K562 (cell line): ENCODE data around the gene GGT6.

Source experiments
- CBX3 ChIP-seq, 2 experiments: IDR thresholded peaks; 1 replicate in 1 of 2; 2 replicates in 1 of 2; pipeline ENCODE4 v1.6.1; 2012; ENCODE audit warnings: inconsistent platforms in 2 of 2, low read length in 2 of 2, borderline replicate concordance in 1 of 2, control low read depth in 1 of 2
- ELK1 ChIP-seq: sonication (generic); formaldehyde crosslinking; IDR thresholded peaks from 2 replicates; pipeline ENCODE4 v1.8.1; 2022; ENCODE audit warnings: missing genetic modification reagents
- KHSRP ChIP-seq: fragments of 450-650 bp; IDR thresholded peaks from 2 replicates; pipeline ENCODE4 v1.6.1; 2017
- MED1 ChIP-seq: sonication (generic); formaldehyde crosslinking; IDR thresholded peaks from 2 replicates; pipeline ENCODE4 v1.8.1; 2023; ENCODE audit warnings: missing genetic modification reagents, borderline replicate concordance
- PCBP1 ChIP-seq: fragments of 200-400 bp; formaldehyde crosslinking; IDR thresholded peaks from 2 replicates; pipeline ENCODE4 v1.6.1; 2018; ENCODE audit warnings: mild to moderate bottlenecking, low read depth, low read length; ENCODE audit not compliant: poor library complexity, severe bottlenecking
- POLR2AphosphoS5 ChIP-seq: IDR thresholded peaks from 2 replicates; pipeline ENCODE4 v1.6.1; 2011; ENCODE audit warnings: mild to moderate bottlenecking, low read depth, low read length, moderate library complexity; ENCODE audit not compliant: control insufficient read depth, insufficient read depth
- ZNF707 ChIP-seq: fragments of 250-450 bp; sonication (Bioruptor Pico); conservative IDR thresholded peaks from 2 replicates; pipeline ENCODE4 v1.8.0; 2022; ENCODE audit warnings: inconsistent platforms, mild to moderate bottlenecking, moderate library complexity
- TF ChIP-seq, protein P1 (sequence below): sonication (generic); formaldehyde crosslinking; IDR thresholded peaks from 2 replicates; pipeline ENCODE4 v1.8.1; 2023; ENCODE audit warnings: mild to moderate bottlenecking, missing genetic modification reagents, moderate library complexity
- TF ChIP-seq, protein P2 (sequence below): fragments of 250-450 bp; sonication (Bioruptor Pico); IDR thresholded peaks from 2 replicates; pipeline ENCODE4 v1.4.0; 2020; ENCODE audit warnings: mild to moderate bottlenecking, moderate library complexity
- TF ChIP-seq, protein P3 (sequence below), 3 experiments: IDR thresholded peaks in 2 of 3; conservative IDR thresholded peaks in 1 of 3; 2 replicates each; pipeline ENCODE4 v1.5.1; 2011 to 2012; ENCODE audit warnings: low read length in 3 of 3, mild to moderate bottlenecking in 3 of 3, control low read depth in 2 of 3, improper control_type of control experiment in 1 of 3, inconsistent platforms in 1 of 3, low read depth in 1 of 3, mixed read lengths in 1 of 3, moderate library complexity in 1 of 3; ENCODE audit not compliant: insufficient read depth in 2 of 3

DNA sequence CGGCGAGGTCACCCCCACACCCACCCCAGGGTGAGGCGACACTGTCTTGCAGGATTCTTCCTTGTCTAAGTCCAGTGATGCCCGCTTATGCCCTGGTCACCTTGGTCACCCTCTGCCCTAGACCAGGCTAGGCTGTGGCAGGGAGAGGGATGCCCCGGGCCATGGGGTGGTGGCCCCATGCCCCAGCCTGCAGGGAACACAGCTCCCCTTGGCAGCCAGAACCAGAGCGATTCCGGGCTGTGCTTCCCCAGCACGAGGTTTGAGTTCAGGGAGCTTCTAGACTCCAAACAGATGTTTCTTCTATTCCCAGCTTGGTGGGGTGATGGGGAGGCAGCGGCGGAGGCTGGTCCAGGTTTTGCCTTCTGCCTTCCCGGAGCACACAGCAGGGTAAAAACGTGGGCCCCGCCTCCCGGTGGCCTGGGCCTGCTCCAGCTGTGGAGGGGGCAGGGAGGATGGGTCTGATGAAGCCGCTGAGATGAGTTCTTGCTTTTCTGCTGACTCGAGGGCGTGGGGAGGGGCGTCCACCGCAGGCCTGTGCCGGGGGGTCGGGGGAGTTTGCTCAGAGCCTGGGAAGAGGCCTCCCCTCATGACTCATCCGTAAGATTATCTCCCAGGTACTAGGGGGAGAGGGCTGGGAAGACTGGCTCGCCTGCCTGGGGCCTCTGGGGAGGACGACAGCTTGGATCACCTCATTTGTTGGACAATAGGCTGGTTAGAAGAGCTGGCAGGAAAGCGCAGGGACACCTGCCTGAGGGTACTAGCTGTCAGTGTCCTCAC, 39.3 kb upstream of the GGT6 start:
- TF ChIP-seq PCBP1 = no peak
- TF ChIP-seq KHSRP = no peak
- no peak for TF ChIP-seq POLR2AphosphoS5
- TF ChIP-seq, protein P1, sequence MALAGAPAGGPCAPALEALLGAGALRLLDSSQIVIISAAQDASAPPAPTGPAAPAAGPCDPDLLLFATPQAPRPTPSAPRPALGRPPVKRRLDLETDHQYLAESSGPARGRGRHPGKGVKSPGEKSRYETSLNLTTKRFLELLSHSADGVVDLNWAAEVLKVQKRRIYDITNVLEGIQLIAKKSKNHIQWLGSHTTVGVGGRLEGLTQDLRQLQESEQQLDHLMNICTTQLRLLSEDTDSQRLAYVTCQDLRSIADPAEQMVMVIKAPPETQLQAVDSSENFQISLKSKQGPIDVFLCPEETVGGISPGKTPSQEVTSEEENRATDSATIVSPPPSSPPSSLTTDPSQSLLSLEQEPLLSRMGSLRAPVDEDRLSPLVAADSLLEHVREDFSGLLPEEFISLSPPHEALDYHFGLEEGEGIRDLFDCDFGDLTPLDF (CRISPR knock-in tag) = no peak
- TF ChIP-seq ZNF707 = no peak
- TF ChIP-seq, protein P2, sequence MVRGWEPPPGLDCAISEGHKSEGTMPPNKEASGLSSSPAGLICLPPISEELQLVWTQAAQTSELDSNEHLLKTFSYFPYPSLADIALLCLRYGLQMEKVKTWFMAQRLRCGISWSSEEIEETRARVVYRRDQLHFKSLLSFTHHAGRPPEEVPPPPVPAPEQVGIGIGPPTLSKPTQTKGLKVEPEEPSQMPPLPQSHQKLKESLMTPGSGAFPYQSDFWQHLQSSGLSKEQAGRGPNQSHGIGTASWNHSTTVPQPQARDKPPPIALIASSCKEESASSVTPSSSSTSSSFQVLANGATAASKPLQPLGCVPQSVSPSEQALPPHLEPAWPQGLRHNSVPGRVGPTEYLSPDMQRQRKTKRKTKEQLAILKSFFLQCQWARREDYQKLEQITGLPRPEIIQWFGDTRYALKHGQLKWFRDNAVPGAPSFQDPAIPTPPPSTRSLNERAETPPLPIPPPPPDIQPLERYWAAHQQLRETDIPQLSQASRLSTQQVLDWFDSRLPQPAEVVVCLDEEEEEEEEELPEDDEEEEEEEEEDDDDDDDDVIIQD = no peak
- TF ChIP-seq, protein P3, sequence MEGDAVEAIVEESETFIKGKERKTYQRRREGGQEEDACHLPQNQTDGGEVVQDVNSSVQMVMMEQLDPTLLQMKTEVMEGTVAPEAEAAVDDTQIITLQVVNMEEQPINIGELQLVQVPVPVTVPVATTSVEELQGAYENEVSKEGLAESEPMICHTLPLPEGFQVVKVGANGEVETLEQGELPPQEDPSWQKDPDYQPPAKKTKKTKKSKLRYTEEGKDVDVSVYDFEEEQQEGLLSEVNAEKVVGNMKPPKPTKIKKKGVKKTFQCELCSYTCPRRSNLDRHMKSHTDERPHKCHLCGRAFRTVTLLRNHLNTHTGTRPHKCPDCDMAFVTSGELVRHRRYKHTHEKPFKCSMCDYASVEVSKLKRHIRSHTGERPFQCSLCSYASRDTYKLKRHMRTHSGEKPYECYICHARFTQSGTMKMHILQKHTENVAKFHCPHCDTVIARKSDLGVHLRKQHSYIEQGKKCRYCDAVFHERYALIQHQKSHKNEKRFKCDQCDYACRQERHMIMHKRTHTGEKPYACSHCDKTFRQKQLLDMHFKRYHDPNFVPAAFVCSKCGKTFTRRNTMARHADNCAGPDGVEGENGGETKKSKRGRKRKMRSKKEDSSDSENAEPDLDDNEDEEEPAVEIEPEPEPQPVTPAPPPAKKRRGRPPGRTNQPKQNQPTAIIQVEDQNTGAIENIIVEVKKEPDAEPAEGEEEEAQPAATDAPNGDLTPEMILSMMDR (IDR thresholded peaks at IDR 0.05 in 2 of 3, conservative IDR thresholded peaks at IDR 0.05 in 1 of 3; ENCODE audit: insufficient read depth in 2 of 3, low read depth in 1 of 3, low read length in 3 of 3) = no peak
- TF ChIP-seq CBX3 (IDR thresholded peaks at IDR 0.05; ENCODE audit: borderline replicate concordance in 1 of 2, low read length in 2 of 2) = no peak
- TF ChIP-seq ELK1 (CRISPR knock-in tag) = no peak
- no peak for TF ChIP-seq MED1
